ENCODE measurements around the gene ATP2B1.
A peak's percentile ranks its signal among the peaks of the same experiment; 100 is the strongest.
"Not testable (repeated sequence)": the region's sequence is repeated elsewhere in the genome, so short reads cannot be mapped to it uniquely, and the experiment has no call there.

The ATP2B1 gene

DNA sequence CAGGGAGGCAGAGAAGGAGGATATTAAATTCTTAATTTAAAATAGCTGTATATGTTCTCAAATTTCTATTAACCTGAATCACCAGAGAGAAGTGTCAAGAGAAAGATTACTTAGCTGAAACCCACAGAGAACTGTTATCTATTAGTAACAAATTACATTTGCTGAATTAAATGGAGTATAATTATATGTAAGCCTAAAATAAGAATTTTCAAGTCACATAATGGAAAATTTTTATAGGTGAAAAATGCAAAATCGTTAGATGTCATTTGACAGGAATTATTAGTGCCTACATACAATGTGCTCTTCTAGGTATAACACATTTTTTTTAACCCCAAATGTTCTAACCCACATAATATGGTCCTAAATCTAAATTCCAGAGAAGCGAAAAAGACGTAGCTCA is 4.1 kb upstream of the ATP2B1 start:
- no peak for DNase-seq

DNA sequence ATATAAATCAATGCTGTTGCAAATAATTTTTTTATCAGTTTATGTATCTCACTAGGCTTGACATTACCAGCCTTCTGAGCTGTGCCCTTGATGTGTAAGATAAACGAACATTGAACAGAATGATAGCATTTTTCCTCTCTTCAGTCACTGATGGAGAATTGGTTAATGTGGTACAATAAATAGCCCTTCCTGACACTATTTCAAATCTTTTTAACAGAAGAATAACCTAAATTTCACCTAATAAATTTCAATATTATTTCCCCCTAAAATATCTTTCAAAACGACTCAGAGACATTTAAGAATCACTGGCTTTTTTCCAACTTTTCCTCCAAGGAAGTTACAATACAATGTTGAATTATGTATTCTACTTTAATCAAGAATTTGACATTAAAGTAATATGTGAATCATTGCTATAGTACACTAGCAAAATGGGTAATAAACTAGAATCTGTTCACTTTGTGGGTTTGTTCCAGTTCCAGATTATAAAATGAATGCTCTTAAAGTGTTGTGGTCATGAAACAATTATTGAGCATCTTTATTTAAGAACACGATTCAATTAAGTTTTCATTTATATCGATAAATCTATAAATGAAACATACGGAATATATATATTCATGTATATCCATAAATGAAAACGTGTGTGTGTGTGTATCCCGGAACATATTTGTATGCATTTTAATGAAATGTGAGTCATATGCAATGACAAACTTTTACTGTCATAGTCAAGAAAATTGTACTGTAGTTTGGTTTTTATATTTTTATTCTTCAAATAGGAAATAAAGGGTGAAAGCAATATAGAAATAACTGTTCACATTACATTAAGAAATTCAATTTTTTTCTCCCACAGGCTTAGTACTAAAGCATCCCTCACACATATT is 2.5 kb upstream of the ATP2B1 start:
- no peak for DNase-seq

DNA sequence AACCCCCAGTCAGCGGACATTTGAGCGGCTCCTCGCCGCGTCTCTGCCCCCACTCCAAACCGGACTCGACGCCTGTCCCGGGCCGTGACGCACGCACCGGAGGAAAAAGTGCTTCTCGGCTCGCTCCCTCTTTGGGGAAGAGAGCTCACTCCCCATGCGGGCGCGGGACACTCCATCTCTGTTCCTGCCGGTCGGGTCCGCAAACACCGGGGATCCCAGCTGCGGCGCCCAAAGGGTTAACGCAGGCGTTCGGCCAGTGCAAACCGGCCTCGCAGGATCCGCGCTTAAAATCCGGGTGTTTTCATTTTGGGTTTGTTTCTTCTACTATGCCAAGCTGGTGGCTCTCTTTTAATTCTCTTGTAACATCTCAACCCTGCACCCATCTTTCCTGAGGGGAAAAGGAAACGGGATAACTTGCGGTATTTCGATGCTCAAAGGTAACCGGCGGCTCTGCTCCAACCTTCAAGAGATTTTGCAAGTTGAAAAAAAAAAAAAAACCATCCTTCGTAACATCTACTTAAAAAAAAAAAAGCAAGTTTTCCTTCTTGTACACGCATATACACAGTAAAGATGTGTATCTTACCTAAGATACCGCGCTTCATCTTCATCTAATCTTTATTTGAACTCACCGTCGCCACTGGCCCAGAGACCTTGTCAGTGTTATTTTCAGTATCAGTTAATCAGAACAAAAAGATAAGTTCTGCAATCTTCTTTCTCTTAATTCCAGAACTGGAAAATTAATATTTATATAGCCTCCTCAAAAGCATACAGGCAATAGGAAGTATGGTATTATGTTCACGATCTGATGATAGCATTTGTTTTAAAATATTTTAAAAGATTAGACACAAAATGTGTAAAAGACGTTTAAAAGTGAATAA is 1.6 kb upstream of the ATP2B1 start:
- DNase-seq, result peak; percentile 77 to 85 (median 82)

GRCh38 chr12:89709157-89709994 is 738 bp upstream of the ATP2B1 start:
- peak; percentile 97 to 99 (median 98) for DNase-seq

- peak; percentile 25 to 55 (median 38) for DNase-seq
These were observed 704 bp downstream of the ATP2B1 start for GRCh38 chr12:89707703-89708564.

- peak in 1 of 4 experiments; percentile 17 for DNase-seq
These were observed 1.5 kb downstream of the ATP2B1 start for GRCh38 chr12:89706986-89707702.

DNA sequence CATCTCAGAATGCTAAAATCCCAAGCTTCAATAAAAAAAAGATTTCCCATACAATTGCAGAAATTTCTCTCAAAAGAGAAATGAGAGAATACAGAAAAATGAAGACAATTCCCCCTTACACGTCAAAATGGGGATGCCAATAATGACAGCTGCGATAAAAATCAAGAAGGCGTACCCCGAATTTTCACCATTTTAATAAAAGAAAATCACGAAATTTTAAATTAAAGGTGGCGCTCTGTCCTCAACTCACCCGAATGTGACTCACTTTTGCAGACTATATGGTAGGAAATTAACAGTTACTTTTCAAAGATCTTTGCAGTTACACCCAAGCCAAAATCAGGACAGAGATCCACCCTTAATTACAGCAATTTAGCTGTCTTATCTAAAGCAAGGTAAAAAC is 2.1 kb downstream of the ATP2B1 start:
- no peak for DNase-seq

DNA sequence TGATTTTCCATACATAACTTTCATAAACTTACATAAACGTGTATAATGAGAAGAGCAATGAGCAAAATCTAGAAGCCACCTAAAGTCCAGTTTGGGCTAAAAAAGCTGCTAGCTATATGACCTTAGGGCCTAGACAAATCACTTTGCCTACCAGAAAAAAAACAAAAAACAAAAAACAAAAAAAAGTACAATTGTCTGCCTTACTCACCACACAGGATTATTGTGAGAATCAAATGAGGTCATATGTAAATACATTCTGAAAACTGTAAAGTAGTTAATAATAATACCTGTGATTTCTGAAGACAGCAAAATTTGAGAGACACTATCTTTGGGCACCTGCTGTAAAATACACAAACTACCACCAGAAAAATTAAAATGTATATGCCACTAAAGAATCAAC is 4.2 kb downstream of the ATP2B1 start:
- DNase-seq, result no peak

GRCh38 chr12:89703768-89704167 is 4.9 kb downstream of the ATP2B1 start:
- no peak for DNase-seq

- no peak for DNase-seq
These were observed 6.1 kb downstream of the ATP2B1 start for GRCh38 chr12:89702503-89702902.

GRCh38 chr12:89701606-89702206 is 6.9 kb downstream of the ATP2B1 start:
- no peak for DNase-seq

GRCh38 chr12:89700191-89700810 is 8.3 kb downstream of the ATP2B1 start:
- no peak for DNase-seq

- DNase-seq, result no peak
These were observed 10.0 kb downstream of the ATP2B1 start for GRCh38 chr12:89698607-89699006.

- not testable (repeated sequence) for DNase-seq
These were observed 10.9 kb downstream of the ATP2B1 start for GRCh38 chr12:89697728-89698127.

- DNase-seq, result peak in 2 of 4 experiments; percentile 56 to 60
These were observed 11.3 kb downstream of the ATP2B1 start for GRCh38 chr12:89697296-89697695.

GRCh38 chr12:89695830-89696229 is 12.8 kb downstream of the ATP2B1 start:
- no peak for DNase-seq

DNA sequence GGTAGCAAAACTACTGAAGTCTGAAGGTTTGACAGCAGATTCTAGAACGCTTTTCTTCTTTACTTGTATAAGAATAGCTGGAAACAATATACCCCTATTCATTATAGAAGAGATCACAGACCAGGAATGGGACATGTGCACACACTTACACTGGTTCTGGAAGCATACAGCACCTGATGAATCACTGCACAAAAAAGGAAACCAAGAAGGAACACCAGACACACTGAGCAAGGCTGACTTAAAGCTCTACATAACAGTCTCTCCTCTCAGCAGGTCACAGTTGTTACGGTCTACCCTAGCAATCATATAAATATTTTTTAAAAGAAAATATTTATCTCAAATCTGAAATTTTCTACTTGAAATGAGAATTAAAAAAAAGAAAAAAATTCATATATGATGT is 13.5 kb downstream of the ATP2B1 start:
- peak in 2 of 4 experiments; percentile 6 to 14 for DNase-seq

GRCh38 chr12:89694542-89694941 is 14.1 kb downstream of the ATP2B1 start:
- no peak for DNase-seq

- no peak for DNase-seq
These were observed 14.9 kb downstream of the ATP2B1 start for GRCh38 chr12:89693639-89694202.

GRCh38 chr12:89692439-89692838 is 16.2 kb downstream of the ATP2B1 start:
- DNase-seq, result no peak
